ENCODE results near the gene ANGPT4. TPM values are rescaled to one million over a fixed set of nuclear protein-coding genes. Genes with fewer than 3 reads are reported as not detected.
"Not testable (repeated sequence)": the region's sequence is repeated elsewhere in the genome, so short reads cannot be mapped to it uniquely, and the experiment has no call there.

ANGPT4 gene
- total RNA-seq, 1 donor from 2014 or later, result 0.22 TPM

DNA sequence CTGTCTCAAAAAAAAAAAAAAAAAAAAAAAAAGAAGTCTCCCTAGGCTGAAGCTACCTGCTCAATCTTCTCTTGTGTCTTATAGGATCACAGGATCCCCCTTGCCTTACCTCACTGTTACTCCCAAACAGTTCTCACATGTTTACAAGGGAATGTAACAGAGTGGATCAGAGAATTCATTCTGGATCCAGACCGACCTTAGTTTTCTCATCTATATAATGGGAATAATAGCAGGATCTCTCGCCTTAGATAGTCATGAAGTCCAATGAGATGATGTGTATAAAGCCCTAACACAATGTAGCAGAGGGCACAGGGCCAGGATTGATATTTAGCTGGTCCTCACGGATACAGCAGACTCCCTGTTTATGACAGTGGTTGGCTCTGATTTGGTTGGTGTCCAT, 84.9 kb downstream of the ANGPT4 start:
- H3K36me3 Mint-ChIP-seq (ENCODE audit: unreplicated experiment), result no peaks in the 10 kb centered on the region
- no peak overlapping the region for H3K4me3 Mint-ChIP-seq (ENCODE audit: unreplicated experiment)
- no peak for DNase-seq
- peaks cover 26% of the 10 kb centered on the region for H3K4me1 Mint-ChIP-seq (ENCODE audit: low read depth, unreplicated experiment)
- H3K27ac Mint-ChIP-seq (ENCODE audit: unreplicated experiment), result no peak overlapping the region
- TF ChIP-seq CTCF (IDR thresholded peaks at IDR 0.05; ENCODE audit: partially characterized antibody, unreplicated experiment), result no peak
- peaks cover 5% of the 10 kb centered on the region for H3K9me3 Mint-ChIP-seq (ENCODE audit: unreplicated experiment)
- peaks cover 6% of the 10 kb centered on the region for H3K27me3 Mint-ChIP-seq (ENCODE audit: unreplicated experiment)

- peaks cover 5% of the 10 kb centered on the region for H3K36me3 Mint-ChIP-seq (ENCODE audit: unreplicated experiment)
- H3K4me3 Mint-ChIP-seq (ENCODE audit: unreplicated experiment), result no peak overlapping the region
- no peak for TF ChIP-seq CTCF (IDR thresholded peaks at IDR 0.05; ENCODE audit: partially characterized antibody, unreplicated experiment)
- H3K9me3 Mint-ChIP-seq (ENCODE audit: unreplicated experiment), result peaks cover 9% of the 10 kb centered on the region
- no peak overlapping the region for H3K27ac Mint-ChIP-seq (ENCODE audit: unreplicated experiment)
- no peak for DNase-seq
- H3K4me1 Mint-ChIP-seq (ENCODE audit: low read depth, unreplicated experiment), result peaks cover 26% of the 10 kb centered on the region
- peaks cover 11% of the 10 kb centered on the region for H3K27me3 Mint-ChIP-seq (ENCODE audit: unreplicated experiment)
These were observed 86.1 kb downstream of the ANGPT4 start for GRCh38 chr20:830011-830521.

DNA sequence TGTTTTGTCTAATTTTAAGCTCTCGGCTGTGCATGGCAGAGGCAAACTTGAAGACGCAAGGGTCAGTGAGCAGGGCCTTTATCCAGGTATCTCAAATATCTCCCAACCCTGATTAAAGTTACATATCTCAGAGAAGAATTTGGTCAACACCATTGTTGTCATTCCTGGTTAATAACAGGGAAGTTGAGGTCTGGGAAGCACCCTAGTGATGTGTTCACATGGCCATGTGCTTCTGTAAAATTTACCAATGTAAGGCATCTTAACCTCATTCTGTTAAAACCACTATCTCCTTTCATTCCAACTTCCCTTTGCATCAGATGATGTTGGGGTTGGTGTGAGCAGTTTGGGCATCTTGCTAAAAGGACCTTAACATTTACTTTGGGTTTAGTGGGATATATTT, 86.6 kb downstream of the ANGPT4 start:
- no peak for DNase-seq
- no peak for TF ChIP-seq CTCF (IDR thresholded peaks at IDR 0.05; ENCODE audit: partially characterized antibody, unreplicated experiment)
- H3K9me3 Mint-ChIP-seq (ENCODE audit: unreplicated experiment), result peaks cover 9% of the 10 kb centered on the region
- H3K27me3 Mint-ChIP-seq (ENCODE audit: unreplicated experiment), result peaks cover 13% of the 10 kb centered on the region
- peaks cover 26% of the 10 kb centered on the region for H3K4me1 Mint-ChIP-seq (ENCODE audit: low read depth, unreplicated experiment)
- H3K36me3 Mint-ChIP-seq (ENCODE audit: unreplicated experiment), result peaks cover 5% of the 10 kb centered on the region
- H3K4me3 Mint-ChIP-seq (ENCODE audit: unreplicated experiment), result no peak overlapping the region
- no peak overlapping the region for H3K27ac Mint-ChIP-seq (ENCODE audit: unreplicated experiment)

DNA sequence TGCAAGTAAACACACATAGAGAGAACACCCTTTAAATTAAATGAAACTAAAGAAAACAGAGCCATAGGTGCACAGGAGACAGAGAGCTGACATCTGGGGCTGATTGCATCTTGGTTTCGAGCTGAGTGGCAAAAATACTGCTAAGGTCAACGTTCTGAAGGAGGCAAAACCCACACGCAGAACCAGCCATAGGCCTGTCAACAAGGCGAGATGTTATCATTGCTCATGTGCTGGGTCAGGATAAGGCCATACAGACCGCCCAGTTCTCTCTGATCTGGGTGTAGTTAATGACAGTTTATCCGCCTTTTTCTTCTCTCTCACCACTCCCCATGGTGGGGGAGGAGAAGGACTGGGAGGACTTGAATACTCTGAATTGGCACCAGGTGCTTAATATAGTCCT, 87.1 kb downstream of the ANGPT4 start:
- peaks cover 9% of the 10 kb centered on the region for H3K9me3 Mint-ChIP-seq (ENCODE audit: unreplicated experiment)
- no peak for DNase-seq
- peaks cover 21% of the 10 kb centered on the region for H3K4me1 Mint-ChIP-seq (ENCODE audit: low read depth, unreplicated experiment)
- no peak overlapping the region for H3K27ac Mint-ChIP-seq (ENCODE audit: unreplicated experiment)
- no peak for TF ChIP-seq CTCF (IDR thresholded peaks at IDR 0.05; ENCODE audit: partially characterized antibody, unreplicated experiment)
- no peak overlapping the region for H3K4me3 Mint-ChIP-seq (ENCODE audit: unreplicated experiment)
- H3K27me3 Mint-ChIP-seq (ENCODE audit: unreplicated experiment), result peaks cover 13% of the 10 kb centered on the region
- peaks cover 5% of the 10 kb centered on the region for H3K36me3 Mint-ChIP-seq (ENCODE audit: unreplicated experiment)

- not testable (repeated sequence) for H3K36me3 Mint-ChIP-seq (ENCODE audit: unreplicated experiment); H3K27ac Mint-ChIP-seq (ENCODE audit: unreplicated experiment); H3K4me3 Mint-ChIP-seq (ENCODE audit: unreplicated experiment); DNase-seq
- Mint-ChIP-seq H3K9me3 (ENCODE audit: unreplicated experiment) (peaks cover 11% of the 10 kb centered on the region), H3K4me1 (ENCODE audit: low read depth, unreplicated experiment) (peaks cover 25% of the 10 kb centered on the region), H3K27me3 (ENCODE audit: unreplicated experiment) (peaks cover 15% of the 10 kb centered on the region)
These were observed 88.2 kb downstream of the ANGPT4 start for GRCh38 chr20:827981-828380.

Measured in glutamatergic neuron (in vitro differentiated cells).